HL-60 (cell line): ENCODE measurements around the gene ANKRD6.

Experiments used
- DNase-seq, 2 experiments: peaks; one replicate each; pipeline ENCODE4 v3.0.0-alpha.2; 2010 to 2020; ENCODE audit warnings: low read depth in 1 of 2, low spot score in 1 of 2
- H3K27ac ChIP-seq: fragments of 250-450 bp; sonication (Bioruptor Pico); replicated peaks from 2 replicates; pipeline ENCODE4 v1.5.1; 2020; ENCODE audit warnings: mild to moderate bottlenecking, moderate library complexity
- H3K27me3 ChIP-seq: fragments of 250-450 bp; sonication (Bioruptor Pico); 2 replicates; pipeline ENCODE4 v1.5.1; 2021; ENCODE audit warnings: mild to moderate bottlenecking, moderate library complexity; ENCODE audit not compliant: insufficient read depth, poor library complexity, severe bottlenecking
- H3K4me3 ChIP-seq: replicated peaks from 2 replicates; pipeline ENCODE4 v1.5.1; 2011; ENCODE audit warnings: mild to moderate bottlenecking, control low read depth, low read length; ENCODE audit not compliant: insufficient read depth
- CTCF ChIP-seq: IDR thresholded peaks from one replicate; pipeline ENCODE4 v1.5.1; 2011; ENCODE audit warnings: low read length, control low read depth, inconsistent platforms; ENCODE audit not compliant: insufficient read depth
- GABPA ChIP-seq: IDR thresholded peaks from 2 replicates; pipeline ENCODE4 v1.6.1; 2012; ENCODE audit warnings: low read depth
- POLR2AphosphoS5 ChIP-seq: IDR thresholded peaks from 2 replicates; pipeline ENCODE4 v1.6.1; 2012; ENCODE audit warnings: low read depth
- REST ChIP-seq: IDR thresholded peaks from 2 replicates; pipeline ENCODE4 v1.6.1; 2012; ENCODE audit warnings: low read depth; ENCODE audit not compliant: insufficient replicate concordance
- SPI1 ChIP-seq: IDR thresholded peaks from 2 replicates; pipeline ENCODE4 v1.6.1; 2012; ENCODE audit warnings: low read depth, mild to moderate bottlenecking, borderline replicate concordance

The ANKRD6 gene

DNA sequence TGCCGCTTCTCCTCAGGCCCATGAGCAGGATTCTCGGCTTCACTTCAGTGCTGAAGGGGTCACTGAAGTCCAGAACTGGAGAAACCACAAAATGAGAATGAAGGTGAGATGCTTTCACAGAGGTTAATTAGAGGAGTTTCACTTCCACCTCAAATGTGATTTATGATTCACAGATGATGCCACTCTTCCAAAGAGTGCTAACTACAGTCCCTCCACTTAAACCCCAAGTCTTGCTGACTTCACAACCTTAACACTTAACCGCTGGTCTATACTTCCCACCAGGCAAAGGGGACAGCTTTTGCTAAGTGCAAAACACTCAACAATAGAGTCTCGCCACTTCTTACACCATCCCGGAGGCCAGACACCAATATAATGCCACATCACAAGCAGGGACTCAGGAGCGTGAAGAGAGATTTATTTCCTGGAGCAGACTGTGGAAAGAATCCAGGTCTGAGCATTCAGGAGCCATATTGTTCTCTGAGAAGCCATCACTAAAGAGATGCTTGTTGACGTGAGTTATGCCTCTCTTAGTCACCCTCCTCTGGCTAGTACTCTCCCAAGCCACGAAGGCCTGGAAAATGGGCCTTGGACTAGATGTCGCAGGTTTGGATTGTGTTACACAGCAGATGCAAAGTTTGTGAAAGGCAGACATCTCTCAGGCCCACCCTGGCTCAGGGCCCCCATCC lies 45.3 kb upstream of the ANKRD6 start:
- no peak overlapping the region for H3K4me3 ChIP-seq
- no peaks in the 10 kb centered on the region for H3K27me3 ChIP-seq
- no peak for DNase-seq
- TF ChIP-seq CTCF, result no peak
- TF ChIP-seq POLR2AphosphoS5, result no peak
- TF ChIP-seq SPI1, result no peak
- no peak for TF ChIP-seq REST
- TF ChIP-seq GABPA, result no peak
- H3K27ac ChIP-seq, result no peak overlapping the region

- H3K4me3 ChIP-seq, result no peak overlapping the region
- no peak overlapping the region for H3K27ac ChIP-seq
- no peaks in the 10 kb centered on the region for H3K27me3 ChIP-seq
- no peak for DNase-seq
- TF ChIP-seq POLR2AphosphoS5 (no peak), REST (no peak), SPI1 (no peak)
These were observed 44.1 kb upstream of the ANKRD6 start for GRCh38 chr6:89388846-89389245.

GRCh38 chr6:89392823-89393222 lies 40.1 kb upstream of the ANKRD6 start:
- no peak overlapping the region for H3K4me3 ChIP-seq
- no peaks in the 10 kb centered on the region for H3K27me3 ChIP-seq
- no peak for DNase-seq
- H3K27ac ChIP-seq, result no peak overlapping the region
- TF ChIP-seq POLR2AphosphoS5, result no peak
- TF ChIP-seq GABPA, result no peak
- no peak for TF ChIP-seq SPI1
- TF ChIP-seq REST, result no peak
- no peak for TF ChIP-seq CTCF
